B cell (primary cell): ENCODE data around the gene PIPOX. TPM values are rescaled to one million over a fixed set of nuclear protein-coding genes. Genes with fewer than 3 reads are reported as not detected.

Source experiments
- ATAC-seq: fragments of 200-7000 bp; cut with Tn5 transposase; one replicate; pipeline ENCODE4 v1.10.0; 2021; ENCODE audit warnings: low read depth, mild to moderate bottlenecking, moderate number of reproducible peaks, moderate library complexity
- CTCF ChIA-PET: fragments of 350-600 bp; sonication (Branson Sonifier 250); formaldehyde crosslinking; loops from one replicate; lab custom pipeline; 2021; ENCODE audit warnings: antibody characterized with exemption, inconsistent platforms; lab: Charles Lee
- POLR2A ChIA-PET: fragments of 350-600 bp; sonication (Branson Sonifier 250); formaldehyde crosslinking; loops from one replicate; lab custom pipeline; 2021; ENCODE audit warnings: antibody characterized with exemption; lab: Charles Lee
- DNase-seq: peaks from one replicate; pipeline ENCODE4 v3.0.0; 2013
- H2AFZ ChIP-seq: 2 replicates; pipeline ENCODE4 v1.6.1; 2012; ENCODE audit warnings: mild to moderate bottlenecking, low read depth, low read length; ENCODE audit not compliant: insufficient read depth, poor library complexity, severe bottlenecking
- H3K27ac ChIP-seq, 2 donors: 1 replicate in 1 of 2; 2 replicates in 1 of 2; pipeline ENCODE4 v1.5.1; 2012 to 2013; ENCODE audit warnings: low read length in 2 of 2, mild to moderate bottlenecking in 2 of 2, moderate library complexity in 1 of 2
- H3K27me3 ChIP-seq, 4 experiments: fragments of 200-600 bp in 1 of 4; sonication (generic) in 1 of 4; replicated peaks in 1 of 4; 1 replicate in 2 of 4; 2 replicates in 2 of 4; pipeline versions ENCODE4 v1.6.1 to v1.7.0; 2013 to 2016; ENCODE audit warnings: low read length in 3 of 4, mild to moderate bottlenecking in 2 of 4, mixed read lengths in 1 of 4, moderate library complexity in 1 of 4; ENCODE audit not compliant: insufficient read depth in 4 of 4, control insufficient read depth in 3 of 4; ENCODE audit errors: control extremely low read depth in 1 of 4
- H3K36me3 ChIP-seq, 2 experiments: replicated peaks in 1 of 2; 1 replicate in 1 of 2; 2 replicates in 1 of 2; pipeline versions ENCODE4 v1.6.1 to v1.7.1; 2013; ENCODE audit warnings: low read length in 1 of 2; ENCODE audit not compliant: insufficient read depth in 2 of 2, control insufficient read depth in 1 of 2; ENCODE audit errors: control extremely low read depth in 1 of 2, extremely low read depth in 1 of 2
- H3K4me1 ChIP-seq, 2 donors: fragments of 200-600 bp in 1 of 2; sonication (generic) in 1 of 2; 1 replicate in 1 of 2; 2 replicates in 1 of 2; pipeline versions ENCODE4 v1.5.1 to v1.6.1; 2013 to 2017; ENCODE audit warnings: low read length in 2 of 2; ENCODE audit not compliant: control insufficient read depth in 2 of 2, insufficient read depth in 2 of 2
- H3K4me2 ChIP-seq: replicated peaks from 2 replicates; pipeline ENCODE3; 2012; ENCODE audit warnings: mild to moderate bottlenecking, low read depth, low read length; ENCODE audit not compliant: poor library complexity, severe bottlenecking
- H3K4me3 ChIP-seq, 5 experiments: fragments of 200-600 bp in 1 of 5; sonication (generic) in 1 of 5; 1 replicate in 3 of 5; 2 replicates in 2 of 5; pipeline versions ENCODE4 v1.5.1 to v1.7.0; 2011 to 2016; ENCODE audit warnings: low read length in 4 of 5, mild to moderate bottlenecking in 4 of 5, low read depth in 2 of 5, control low read depth in 1 of 5, moderate library complexity in 1 of 5; ENCODE audit not compliant: insufficient read depth in 1 of 5; ENCODE audit errors: control extremely low read depth in 1 of 5, extremely low read depth in 1 of 5
- H3K79me2 ChIP-seq: fragments of 200-600 bp; sonication (generic); one replicate; pipeline ENCODE4 v1.6.0; 2016; ENCODE audit warnings: low read length; ENCODE audit not compliant: control insufficient read depth, insufficient read depth
- H3K9ac ChIP-seq: fragments of 200-600 bp; sonication (generic); 2 replicates; pipeline ENCODE4 v1.6.1; 2017; ENCODE audit warnings: mild to moderate bottlenecking, low read length, moderate library complexity
- H3K9me3 ChIP-seq, 3 donors: one replicate each; pipeline versions ENCODE4 v1.6.1 to v1.7.1; 2013; ENCODE audit warnings: low read length in 2 of 3; ENCODE audit not compliant: control insufficient read depth in 2 of 3, insufficient read depth in 1 of 3; ENCODE audit errors: control extremely low read depth in 1 of 3
- H4K20me1 ChIP-seq: 2 replicates; pipeline ENCODE4 v1.6.0; 2012; ENCODE audit warnings: mild to moderate bottlenecking, low read length; ENCODE audit not compliant: insufficient read depth, control insufficient read depth, poor library complexity, severe bottlenecking
- H3K27ac Mint-ChIP-seq: one replicate; pipeline ENCODE4 v1.8.0; 2021; ENCODE audit warnings: mixed read lengths
- H3K27me3 Mint-ChIP-seq: one replicate; pipeline ENCODE4 v1.8.0; 2021; ENCODE audit warnings: mixed read lengths
- H3K4me1 Mint-ChIP-seq: one replicate; pipeline ENCODE4 v1.8.0; 2021; ENCODE audit warnings: mixed read lengths
- H3K4me3 Mint-ChIP-seq: one replicate; pipeline ENCODE4 v1.8.0; 2021; ENCODE audit warnings: mixed read lengths
- H3K9me3 Mint-ChIP-seq: one replicate; pipeline ENCODE4 v1.8.0; 2022; ENCODE audit warnings: mixed read lengths; ENCODE audit not compliant: insufficient read depth
- EZH2 ChIP-seq: IDR thresholded peaks from 2 replicates; pipeline ENCODE4 v1.6.1; 2012; ENCODE audit warnings: borderline replicate concordance, low read depth, mild to moderate bottlenecking, moderate library complexity, low read length; ENCODE audit not compliant: insufficient read depth, poor library complexity, severe bottlenecking
- WGBS: methylation state at CpG from one replicate; pipeline ENCODE4 v1.1.5; 2013; ENCODE audit warnings: missing lambda C conversion rate; ENCODE audit not compliant: insufficient coverage; 5-methylcytosine and 5-hydroxymethylcytosine counted together
- intact Hi-C: fragments of 100-400 bp; cut with micrococcal nuclease; formaldehyde crosslinking; loops from one replicate; pipeline ENCODE4 v1.10.0; 2022
- polyA plus RNA-seq: library from polyadenylated mRNA; depleted of rRNA; stranded (reverse); fragments of >200 nt; gene quantifications from 2 replicates; pipeline ENCODE4 v1.2.3, GENCODE V29; 2012
- total RNA-seq, 2 donors: library from RNA; stranded (reverse); fragments of 120-200 nt in 1 of 2; gene quantifications; 1 replicate in 1 of 2; 2 replicates in 1 of 2; pipeline versions ENCODE4 v1.2.3 to v1.2.4, GENCODE V29; 2013 to 2022
- TF ChIP-seq, protein P1 (sequence below): fragments of 200-600 bp; IDR thresholded peaks from one replicate; pipeline ENCODE4 v1.8.0; 2022; ENCODE audit warnings: antibody characterized with exemption, mild to moderate bottlenecking

The PIPOX gene
- total and polyA plus RNA-seq, 2 donors (not counting 1 experiment from before 2014, with no cell fraction given), result 0.95 to 15.0 TPM

DNA sequence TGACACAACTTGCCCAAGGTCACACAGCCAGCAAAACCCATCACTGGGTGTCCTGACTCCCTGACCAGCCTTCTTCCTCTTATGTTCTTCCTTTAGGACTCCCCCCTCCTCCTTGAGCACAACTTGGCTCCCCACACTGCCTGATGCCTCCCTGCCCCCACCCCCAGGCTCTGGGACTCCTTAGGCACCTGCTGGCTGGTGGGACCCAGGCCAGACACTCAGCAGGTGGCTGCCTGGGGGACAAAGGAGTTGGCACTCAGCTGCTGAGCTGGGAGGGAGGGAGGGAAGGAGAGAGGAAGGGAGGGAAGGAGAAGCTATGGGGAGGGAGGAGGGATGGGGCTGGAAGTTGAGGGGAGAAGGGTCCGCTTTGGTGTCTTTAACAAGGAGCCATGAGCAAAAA, 45.1 kb upstream of the PIPOX start:
- no peak for ATAC-seq
- Mint-ChIP-seq H3K27ac (no peak overlapping the region), H3K27me3 (peaks cover 35% of the 10 kb centered on the region), H3K4me1 (no peaks in the 10 kb centered on the region), H3K9me3 (no peaks in the 10 kb centered on the region), H3K4me3 (no peak overlapping the region)
- no peak for TF ChIP-seq EZH2
- TF ChIP-seq, protein P1, sequence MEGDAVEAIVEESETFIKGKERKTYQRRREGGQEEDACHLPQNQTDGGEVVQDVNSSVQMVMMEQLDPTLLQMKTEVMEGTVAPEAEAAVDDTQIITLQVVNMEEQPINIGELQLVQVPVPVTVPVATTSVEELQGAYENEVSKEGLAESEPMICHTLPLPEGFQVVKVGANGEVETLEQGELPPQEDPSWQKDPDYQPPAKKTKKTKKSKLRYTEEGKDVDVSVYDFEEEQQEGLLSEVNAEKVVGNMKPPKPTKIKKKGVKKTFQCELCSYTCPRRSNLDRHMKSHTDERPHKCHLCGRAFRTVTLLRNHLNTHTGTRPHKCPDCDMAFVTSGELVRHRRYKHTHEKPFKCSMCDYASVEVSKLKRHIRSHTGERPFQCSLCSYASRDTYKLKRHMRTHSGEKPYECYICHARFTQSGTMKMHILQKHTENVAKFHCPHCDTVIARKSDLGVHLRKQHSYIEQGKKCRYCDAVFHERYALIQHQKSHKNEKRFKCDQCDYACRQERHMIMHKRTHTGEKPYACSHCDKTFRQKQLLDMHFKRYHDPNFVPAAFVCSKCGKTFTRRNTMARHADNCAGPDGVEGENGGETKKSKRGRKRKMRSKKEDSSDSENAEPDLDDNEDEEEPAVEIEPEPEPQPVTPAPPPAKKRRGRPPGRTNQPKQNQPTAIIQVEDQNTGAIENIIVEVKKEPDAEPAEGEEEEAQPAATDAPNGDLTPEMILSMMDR, result no peak
- DNase-seq, result no peak
- H3K36me3 ChIP-seq, result no peaks in the 10 kb centered on the region
- H2AFZ ChIP-seq, result no peak overlapping the region
- peaks cover 0 to 20% (median 1%) of the 10 kb centered on the region in 4 experiments for H3K27me3 ChIP-seq
- no peak overlapping the region for H3K4me3 ChIP-seq
- WGBS, result 100% methylated on average over 1 of the region's 1 CpG
- intact Hi-C loops, result no loop called here
- no peaks in the 10 kb centered on the region for H3K9me3 ChIP-seq
- POLR2A ChIA-PET, result no interaction called here
- CTCF ChIA-PET, result no interaction called here
- H3K27ac ChIP-seq, result no peak overlapping the region
- no peaks in the 10 kb centered on the region for H3K79me2 ChIP-seq
- H3K9ac ChIP-seq, result no peak overlapping the region
- H3K4me2 ChIP-seq, result no peak overlapping the region
- no peaks in the 10 kb centered on the region for H3K4me1 ChIP-seq
- no peaks in the 10 kb centered on the region for H4K20me1 ChIP-seq

DNA sequence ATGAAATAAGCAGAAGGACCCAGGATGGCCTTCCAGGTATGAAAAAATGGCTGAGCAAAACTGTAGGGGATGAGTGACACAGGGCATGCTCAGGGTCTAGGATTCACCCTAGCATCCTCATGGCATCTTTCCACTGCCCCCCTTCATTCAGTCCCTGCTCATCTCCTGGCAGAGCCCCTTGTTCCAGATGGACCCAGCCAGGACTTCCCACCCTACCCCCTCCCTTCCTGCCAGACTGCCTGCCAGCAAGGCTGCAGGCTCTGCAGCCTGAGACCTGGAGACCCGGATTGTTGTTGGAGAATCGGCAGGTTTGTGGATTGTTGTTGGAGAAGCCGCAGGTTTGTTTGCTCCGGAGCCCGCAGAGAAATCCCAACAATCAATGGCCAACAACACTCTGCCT, 43.7 kb upstream of the PIPOX start:
- no peaks in the 10 kb centered on the region for H3K4me1 ChIP-seq
- DNase-seq (no peak), ATAC-seq (no peak)
- Mint-ChIP-seq H3K27ac (no peak overlapping the region), H3K9me3 (no peaks in the 10 kb centered on the region), H3K27me3 (peaks cover 40% of the 10 kb centered on the region), H3K4me1 (no peaks in the 10 kb centered on the region), H3K4me3 (no peak overlapping the region)
- peaks cover 0 to 32% (median 12%) of the 10 kb centered on the region in 4 experiments for H3K27me3 ChIP-seq
- H3K36me3 ChIP-seq, result no peaks in the 10 kb centered on the region
- WGBS, result no CpG with 5 or more reads among the region's 5 CpGs
- no peak overlapping the region for H2AFZ ChIP-seq
- H3K4me3 ChIP-seq, result no peak overlapping the region
- POLR2A ChIA-PET, result no interaction called here
- H3K9me3 ChIP-seq, result peaks cover 0 to 12% (median 0%) of the 10 kb centered on the region in 3 donors
- no peak overlapping the region for H3K27ac ChIP-seq
- H4K20me1 ChIP-seq, result no peaks in the 10 kb centered on the region
- no peak overlapping the region for H3K4me2 ChIP-seq
- intact Hi-C loops, result no loop called here
- H3K79me2 ChIP-seq, result no peaks in the 10 kb centered on the region
- TF ChIP-seq EZH2, result no peak
- TF ChIP-seq, protein P1, result no peak
- H3K9ac ChIP-seq, result no peak overlapping the region
- CTCF ChIA-PET, result interaction anchor here (1.1 kb wide), 1 partner anchor 34 kb away, joined by 3 read pairs; no protein-coding TSS in a partner anchor
